NCI-H526 (cell line): ENCODE data around the gene DLG1.
"Not testable (repeated sequence)": the region's sequence is repeated elsewhere in the genome, so short reads cannot be mapped to it uniquely, and the experiment has no call there.

Experiments used
- DNase-seq, 2 experiments: peaks; one replicate each; lab custom pipeline; 2025; lab: John Stamatoyannopoulos, UW

The DLG1 gene

GRCh38 chr3:197103766-197104165 lies 194.6 kb downstream of the DLG1 start:
- no peak for DNase-seq

- DNase-seq = no peak
Measured at GRCh38 chr3:197093871-197094270, 204.5 kb downstream of the DLG1 start.

- DNase-seq = no peak
Measured at GRCh38 chr3:197088370-197088769, 210.0 kb downstream of the DLG1 start.

- DNase-seq = no peak
Measured at GRCh38 chr3:197085137-197085536, 213.3 kb downstream of the DLG1 start.

GRCh38 chr3:197083486-197083885 lies 214.9 kb downstream of the DLG1 start:
- DNase-seq = no peak

GRCh38 chr3:197082871-197083270 lies 215.5 kb downstream of the DLG1 start:
- no peak for DNase-seq

GRCh38 chr3:197080344-197080743 lies 218.1 kb downstream of the DLG1 start:
- DNase-seq = no peak

- no peak for DNase-seq
Measured at GRCh38 chr3:197076415-197076814, 222.0 kb downstream of the DLG1 start.

- peak; percentile 4 to 39 for DNase-seq
Measured at GRCh38 chr3:197068077-197068476, 230.3 kb downstream of the DLG1 start.

GRCh38 chr3:197064771-197065170 lies 233.6 kb downstream of the DLG1 start:
- DNase-seq = peak; percentile 30 to 39

GRCh38 chr3:197062446-197062845 lies 236.0 kb downstream of the DLG1 start:
- DNase-seq = no peak

- not testable (repeated sequence) for DNase-seq
Measured at GRCh38 chr3:197051637-197052036, 246.8 kb downstream of the DLG1 start.

- no peak for DNase-seq
Measured at GRCh38 chr3:197050511-197050910, 247.9 kb downstream of the DLG1 start.

GRCh38 chr3:197042539-197042938 lies 255.9 kb downstream of the DLG1 start:
- no peak for DNase-seq

- no peak for DNase-seq
Measured at GRCh38 chr3:197041875-197042488, 256.4 kb downstream of the DLG1 start.

- DNase-seq = peak; percentile 80 to 86
Measured at GRCh38 chr3:197040658-197041057, 257.8 kb downstream of the DLG1 start.

GRCh38 chr3:197038679-197039462 lies 259.5 kb downstream of the DLG1 start:
- DNase-seq = peak; percentile 67 to 79

- DNase-seq = no peak
Measured at GRCh38 chr3:197035577-197035976, 262.8 kb downstream of the DLG1 start.

- DNase-seq = not testable (repeated sequence)
Measured at GRCh38 chr3:197034778-197035177, 263.6 kb downstream of the DLG1 start.

- DNase-seq = not testable (repeated sequence)
Measured at GRCh38 chr3:197033764-197034163, 264.6 kb downstream of the DLG1 start.

GRCh38 chr3:197031315-197032285 lies 266.8 kb downstream of the DLG1 start:
- DNase-seq = no peak
